Right lobe of liver (tissue), 6 donors: ENCODE measurements around the gene ARHGEF12. TPM values are rescaled to one million over a fixed set of nuclear protein-coding genes. Genes with fewer than 3 reads are reported as not detected.
A peak's percentile ranks its signal among the peaks of the same experiment; 100 is the strongest.

Source experiments
- ATAC-seq, 4 donors: fragments of 200-7000 bp; cut with Tn5 transposase; one replicate each; pipeline ENCODE4 v1.9.1; 2020; ENCODE audit warnings: mild to moderate bottlenecking in 4 of 4, moderate library complexity in 4 of 4
- DNase-seq, 3 donors: peaks; one replicate each; pipeline ENCODE4 v3.0.0-alpha.2; 2020
- H3K27ac ChIP-seq, 3 donors: fragments of 200-600 bp; one replicate each; pipeline ENCODE4 v1.8.0; 2022
- H3K27me3 ChIP-seq, 2 donors: fragments of 200-600 bp; one replicate each; pipeline ENCODE4 v1.8.0; 2022
- H3K36me3 ChIP-seq, 4 donors: fragments of 200-600 bp; sonication (generic) in 1 of 4; one replicate each; pipeline versions ENCODE4 v1.5.1 to v1.8.0; 2017 to 2022; ENCODE audit warnings: control low read depth in 1 of 4
- H3K4me1 ChIP-seq, 4 donors: fragments of 200-600 bp; sonication (generic) in 1 of 4; one replicate each; pipeline versions ENCODE4 v1.5.1 to v1.8.0; 2017 to 2022; ENCODE audit warnings: control low read depth in 1 of 4
- H3K4me3 ChIP-seq, 3 donors: fragments of 200-600 bp; one replicate each; pipeline ENCODE4 v1.8.0; 2022
- H3K9me3 ChIP-seq, 4 donors: fragments of 200-600 bp; sonication (generic) in 1 of 4; one replicate each; pipeline versions ENCODE4 v1.5.1 to v1.8.0; 2017 to 2022; ENCODE audit warnings: control low read depth in 1 of 4
- CTCF ChIP-seq, 4 donors: fragments of 200-600 bp in 3 of 4; fragments of 450-650 bp in 1 of 4; IDR thresholded peaks; one replicate each; pipeline versions ENCODE4 v1.5.1 to v1.8.0; 2016 to 2022; ENCODE audit warnings: antibody characterized with exemption in 4 of 4, mild to moderate bottlenecking in 2 of 4
- POLR2A ChIP-seq: fragments of 450-650 bp; IDR thresholded peaks from one replicate; pipeline ENCODE4 v1.6.1; 2017; ENCODE audit warnings: antibody characterized with exemption, mild to moderate bottlenecking
- WGBS: methylation state at CpG from one replicate; pipeline ENCODE4 v1.1.6; 2018; ENCODE audit warnings: low coverage, low lambda C conversion rate; ENCODE audit not compliant: insufficient coverage; ENCODE audit errors: missing lambda C conversion rate; 5-methylcytosine and 5-hydroxymethylcytosine counted together
- intact Hi-C, 2 donors: fragments of 100-400 bp; cut with DNase I; formaldehyde crosslinking; loops; one replicate each; pipeline versions ENCODE4 v1.11.2 to v1.14.1; 2022
- total RNA-seq, 6 experiments: library from RNA; depleted of rRNA in 2 of 6; stranded (reverse); fragments of >200 nt in 2 of 6; fragmentation: NEBNext Ultra II Directional in 3 of 6; extraction: Animal tissue kit (Norgen Biotek cat#: 25700) in 3 of 6; gene quantifications; one replicate each; pipeline versions ENCODE4 v1.1.0 to v1.2.4, GENCODE V29; 2016 to 2023
- donor health status: DM: no; HTN: yes; CAD: no.
- donor health status: DM: no; HTN: no; CAD: no.
- donor health status: DM: no; HTN: no; CAD: no.
- donor health status: DM: no; HTN: yes; CAD: no.
- donor health status: DM: no; HTN: yes; CAD: no.

The ARHGEF12 gene
- total RNA-seq, 6 experiments from 2014 or later: 75.1 to 113 (median 94.0) TPM

- no peak for ATAC-seq
- Histone ChIP-seq H3K27ac (no peak overlapping the region), H3K4me1 (peaks cover 0 to 40% (median 13%) of the 10 kb centered on the region in 4 donors), H3K27me3 (no peaks in the 10 kb centered on the region), H3K9me3 (no peaks in the 10 kb centered on the region), H3K4me3 (no peak overlapping the region), H3K36me3 (no peaks in the 10 kb centered on the region)
- no peak for DNase-seq
- intact Hi-C loops: no loop called here
- 100% methylated on average over 1 of the region's 2 CpGs for WGBS
- TF ChIP-seq CTCF (IDR thresholded peaks at IDR 0.05) (no peak), POLR2A (no peak)
These were observed 57.9 kb downstream of the ARHGEF12 start for GRCh38 chr11:120394119-120394518.

- WGBS: 50% methylated on average over 3 of the region's 3 CpGs
- H3K27me3 ChIP-seq: no peaks in the 10 kb centered on the region
- H3K36me3 ChIP-seq: no peaks in the 10 kb centered on the region
- H3K4me3 ChIP-seq: no peak overlapping the region
- no peak overlapping the region for H3K27ac ChIP-seq
- no peak for TF ChIP-seq POLR2A
- TF ChIP-seq CTCF (IDR thresholded peaks at IDR 0.05): no peak
- no peak for ATAC-seq
- DNase-seq: no peak
- H3K9me3 ChIP-seq: no peaks in the 10 kb centered on the region
- intact Hi-C loops: no loop called here
- peaks cover 0 to 45% (median 19%) of the 10 kb centered on the region in 4 donors for H3K4me1 ChIP-seq
These were observed 59.6 kb downstream of the ARHGEF12 start for GRCh38 chr11:120395778-120396177.

- peak in 1 of 4 donors; percentile 10 for ATAC-seq
- TF ChIP-seq CTCF (IDR thresholded peaks at IDR 0.05): no peak
- TF ChIP-seq POLR2A: no peak
- intact Hi-C loops: no loop called here
These were observed 61.9 kb downstream of the ARHGEF12 start for GRCh38 chr11:120398132-120398531.

GRCh38 chr11:120399307-120399706 is 63.1 kb downstream of the ARHGEF12 start:
- WGBS: 49% methylated on average over 2 of the region's 2 CpGs
- H3K4me3 ChIP-seq: no peak overlapping the region
- no peaks in the 10 kb centered on the region for H3K36me3 ChIP-seq
- no peak for DNase-seq
- no peaks in the 10 kb centered on the region for H3K27me3 ChIP-seq
- H3K4me1 ChIP-seq: peaks cover 0 to 40% (median 14%) of the 10 kb centered on the region in 4 donors
- peak in 2 of 4 donors; percentile 30 to 31 for ATAC-seq
- TF ChIP-seq POLR2A (no peak), CTCF (IDR thresholded peaks at IDR 0.05) (no peak)
- no peak overlapping the region for H3K27ac ChIP-seq
- intact Hi-C loops: no loop called here
- no peaks in the 10 kb centered on the region for H3K9me3 ChIP-seq

More at GRCh38 chr11:120398132-120398531, 61.9 kb downstream of the ARHGEF12 start:
- H3K4me1 ChIP-seq: peaks cover 0 to 40% (median 14%) of the 10 kb centered on the region in 4 donors
- H3K36me3 ChIP-seq: no peaks in the 10 kb centered on the region
- no peaks in the 10 kb centered on the region for H3K27me3 ChIP-seq
- H3K4me3 ChIP-seq: no peak overlapping the region
- H3K9me3 ChIP-seq: no peaks in the 10 kb centered on the region
- H3K27ac ChIP-seq: no peak overlapping the region
- 55% methylated on average over 2 of the region's 2 CpGs for WGBS
- no peak for DNase-seq
